GM12875 (cell line): Measurements from ENCODE around the gene ZGRF1.
"Not testable (repeated sequence)": the region's sequence is repeated elsewhere in the genome, so short reads cannot be mapped to it uniquely, and the experiment has no call there.

Experiments used
- H3K4me3 ChIP-seq: one replicate; pipeline ENCODE4 v1.5.1; 2011; ENCODE audit warnings: low read depth, low read length, control low read depth
- CTCF ChIP-seq: IDR thresholded peaks from 2 replicates; pipeline ENCODE4 v1.5.1; 2011; ENCODE audit warnings: low read depth, mild to moderate bottlenecking, control low read depth, inconsistent platforms, low read length, moderate library complexity, borderline replicate concordance; ENCODE audit not compliant: insufficient read depth

The ZGRF1 gene

GRCh38 chr4:112509243-112510141 is 127.2 kb downstream of the ZGRF1 start:
- TF ChIP-seq CTCF = no peak
- peak overlapping the region; percentile 31 for H3K4me3 ChIP-seq

- no peak for TF ChIP-seq CTCF
- H3K4me3 ChIP-seq = no peak overlapping the region
Measured at GRCh38 chr4:112508356-112508755, 128.4 kb downstream of the ZGRF1 start.

GRCh38 chr4:112504807-112505206 is 131.9 kb downstream of the ZGRF1 start:
- H3K4me3 ChIP-seq = no peak overlapping the region
- TF ChIP-seq CTCF = no peak

- TF ChIP-seq CTCF = no peak
- no peak overlapping the region for H3K4me3 ChIP-seq
Measured at GRCh38 chr4:112502871-112503270, 133.8 kb downstream of the ZGRF1 start.

GRCh38 chr4:112492321-112492720 is 144.4 kb downstream of the ZGRF1 start:
- no peak overlapping the region for H3K4me3 ChIP-seq
- no peak for TF ChIP-seq CTCF

- H3K4me3 ChIP-seq = not testable (repeated sequence)
Measured at GRCh38 chr4:112490808-112491207, 145.9 kb downstream of the ZGRF1 start.
